Glutamatergic neuron (in vitro differentiated cells): Measurements from ENCODE around the gene KIZ. TPM values are rescaled to one million over a fixed set of nuclear protein-coding genes. Genes with fewer than 3 reads are reported as not detected.

ENCODE experiments used
- DNase-seq: peaks from one replicate; pipeline ENCODE4 v3.0.0; 2022
- H3K27ac Mint-ChIP-seq: one replicate; pipeline ENCODE4 v1.8.0; 2020; ENCODE audit warnings: mild to moderate bottlenecking, mixed read lengths, inconsistent platforms; ENCODE audit not compliant: unreplicated experiment
- H3K27me3 Mint-ChIP-seq: one replicate; pipeline ENCODE4 v1.8.0; 2020; ENCODE audit warnings: mild to moderate bottlenecking, moderate library complexity, mixed read lengths, inconsistent platforms; ENCODE audit not compliant: unreplicated experiment
- H3K36me3 Mint-ChIP-seq: one replicate; pipeline ENCODE4 v1.8.0; 2020; ENCODE audit warnings: mild to moderate bottlenecking, mixed read lengths, inconsistent platforms; ENCODE audit not compliant: unreplicated experiment
- H3K4me1 Mint-ChIP-seq: one replicate; pipeline ENCODE4 v1.8.0; 2020; ENCODE audit warnings: mild to moderate bottlenecking, low read depth, mixed read lengths, inconsistent platforms; ENCODE audit not compliant: unreplicated experiment
- H3K4me3 Mint-ChIP-seq: one replicate; pipeline ENCODE4 v1.8.0; 2020; ENCODE audit warnings: mild to moderate bottlenecking, mixed read lengths, inconsistent platforms; ENCODE audit not compliant: unreplicated experiment
- H3K9me3 Mint-ChIP-seq: one replicate; pipeline ENCODE4 v1.8.0; 2020; ENCODE audit warnings: mild to moderate bottlenecking, moderate library complexity, mixed read lengths, inconsistent platforms; ENCODE audit not compliant: unreplicated experiment
- total RNA-seq: library from RNA; stranded (reverse); fragmentation: NEBNext Ultra II Directional; extraction: Animal tissue kit (Norgen Biotek cat#: 25700); gene quantifications from one replicate; pipeline ENCODE4 v1.2.1, GENCODE V29; 2021; ENCODE audit not compliant: unreplicated experiment
- TF ChIP-seq, protein P1 (sequence below): fragments of 200-600 bp; sonication (generic); IDR thresholded peaks from one replicate; pipeline ENCODE4 v1.5.0; 2021; ENCODE audit not compliant: partially characterized antibody, unreplicated experiment

KIZ gene
- total RNA-seq, 1 donor from 2014 or later = 17.7 TPM

DNA sequence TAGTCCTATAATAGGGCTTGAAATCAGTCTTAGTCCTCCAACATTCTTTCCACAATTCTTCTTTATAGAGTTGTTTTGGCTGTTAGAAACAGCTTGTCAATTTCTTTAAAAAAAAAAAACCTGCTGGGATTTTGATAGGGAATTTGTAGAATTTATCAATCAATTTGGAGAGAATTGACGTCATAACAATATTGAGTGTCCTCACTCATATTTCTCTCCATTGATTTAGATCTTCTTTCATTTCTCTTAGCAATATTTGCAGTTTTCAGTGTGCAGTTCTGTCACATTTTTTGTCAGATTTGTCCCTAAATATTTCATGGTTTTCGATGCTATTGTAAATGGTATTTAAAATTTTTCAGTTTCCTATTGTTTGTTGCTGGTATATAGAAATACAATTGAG is 14.5 kb upstream of the KIZ start:
- no peaks in the 10 kb centered on the region for H3K36me3 Mint-ChIP-seq
- H3K9me3 Mint-ChIP-seq = no peaks in the 10 kb centered on the region
- TF ChIP-seq, protein P1, sequence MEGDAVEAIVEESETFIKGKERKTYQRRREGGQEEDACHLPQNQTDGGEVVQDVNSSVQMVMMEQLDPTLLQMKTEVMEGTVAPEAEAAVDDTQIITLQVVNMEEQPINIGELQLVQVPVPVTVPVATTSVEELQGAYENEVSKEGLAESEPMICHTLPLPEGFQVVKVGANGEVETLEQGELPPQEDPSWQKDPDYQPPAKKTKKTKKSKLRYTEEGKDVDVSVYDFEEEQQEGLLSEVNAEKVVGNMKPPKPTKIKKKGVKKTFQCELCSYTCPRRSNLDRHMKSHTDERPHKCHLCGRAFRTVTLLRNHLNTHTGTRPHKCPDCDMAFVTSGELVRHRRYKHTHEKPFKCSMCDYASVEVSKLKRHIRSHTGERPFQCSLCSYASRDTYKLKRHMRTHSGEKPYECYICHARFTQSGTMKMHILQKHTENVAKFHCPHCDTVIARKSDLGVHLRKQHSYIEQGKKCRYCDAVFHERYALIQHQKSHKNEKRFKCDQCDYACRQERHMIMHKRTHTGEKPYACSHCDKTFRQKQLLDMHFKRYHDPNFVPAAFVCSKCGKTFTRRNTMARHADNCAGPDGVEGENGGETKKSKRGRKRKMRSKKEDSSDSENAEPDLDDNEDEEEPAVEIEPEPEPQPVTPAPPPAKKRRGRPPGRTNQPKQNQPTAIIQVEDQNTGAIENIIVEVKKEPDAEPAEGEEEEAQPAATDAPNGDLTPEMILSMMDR = no peak
- no peak overlapping the region for H3K4me3 Mint-ChIP-seq
- no peak overlapping the region for H3K27ac Mint-ChIP-seq
- no peak for DNase-seq
- peaks cover 13% of the 10 kb centered on the region for H3K27me3 Mint-ChIP-seq
- peaks cover 2% of the 10 kb centered on the region for H3K4me1 Mint-ChIP-seq

DNA sequence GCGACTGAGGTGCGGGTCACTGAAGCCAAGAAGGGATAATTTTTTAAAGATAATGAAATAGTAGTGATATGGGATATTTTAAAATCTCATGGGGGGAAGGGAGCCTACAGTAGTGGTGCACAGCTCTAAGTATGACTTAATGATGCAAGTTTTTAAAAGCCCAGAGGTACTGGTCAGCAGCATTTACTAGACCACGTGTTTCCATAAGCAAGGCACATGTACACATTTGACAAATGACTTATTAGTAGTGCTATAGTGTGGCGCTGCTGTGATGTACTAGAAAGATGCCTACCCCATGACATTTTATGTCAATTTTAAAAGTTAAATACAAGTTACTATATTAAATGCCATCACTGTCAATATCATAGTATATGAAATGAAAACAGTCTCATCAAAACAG is 12.2 kb upstream of the KIZ start:
- no peak for DNase-seq
- Mint-ChIP-seq H3K27ac (no peak overlapping the region), H3K27me3 (peaks cover 2% of the 10 kb centered on the region), H3K4me1 (no peaks in the 10 kb centered on the region), H3K4me3 (no peak overlapping the region), H3K9me3 (no peaks in the 10 kb centered on the region), H3K36me3 (no peaks in the 10 kb centered on the region)
- TF ChIP-seq, protein P1 = no peak

DNA sequence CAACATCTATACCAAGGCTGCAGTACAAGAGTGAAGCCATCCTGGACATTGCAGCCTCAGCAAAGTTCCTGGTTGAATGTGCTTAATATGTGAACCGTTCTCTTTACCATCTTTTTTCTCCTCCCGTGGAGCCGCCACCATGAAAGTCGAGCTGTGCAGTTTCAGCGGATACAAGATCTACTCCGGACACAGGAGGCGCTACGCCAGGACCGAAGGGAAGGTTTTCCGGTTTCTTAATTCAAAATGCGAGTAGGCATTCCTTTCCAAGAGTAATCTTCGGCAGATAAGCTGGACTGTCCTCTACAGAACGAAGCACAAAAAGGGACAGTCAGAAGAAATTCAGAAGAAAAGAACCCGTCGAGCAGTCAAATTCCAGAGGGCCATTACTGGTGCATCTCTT is 11.3 kb upstream of the KIZ start:
- TF ChIP-seq, protein P1 = no peak

DNA sequence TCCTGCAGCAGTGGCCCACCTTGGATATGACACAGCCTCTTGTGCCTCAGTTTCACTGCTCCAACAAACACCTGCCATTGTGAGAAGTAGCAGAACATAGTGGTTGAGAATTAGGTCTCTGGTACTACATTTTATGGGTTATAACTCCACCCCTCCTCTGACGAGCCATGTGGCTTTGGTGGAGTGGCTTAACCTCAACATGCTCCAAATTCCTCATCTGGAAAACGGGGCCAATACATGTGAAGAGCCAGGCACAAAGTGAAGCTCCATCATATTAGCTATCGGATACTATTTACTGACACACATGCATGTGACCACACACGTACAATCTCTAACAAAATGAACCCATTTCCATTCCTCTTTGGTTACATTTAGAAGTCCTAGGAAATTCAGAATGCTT is 8.4 kb upstream of the KIZ start:
- peaks cover 5% of the 10 kb centered on the region for H3K27me3 Mint-ChIP-seq
- H3K36me3 Mint-ChIP-seq = peaks cover 3% of the 10 kb centered on the region
- H3K27ac Mint-ChIP-seq = no peak overlapping the region
- TF ChIP-seq, protein P1 = no peak
- no peak for DNase-seq
- H3K4me1 Mint-ChIP-seq = no peaks in the 10 kb centered on the region
- H3K9me3 Mint-ChIP-seq = no peaks in the 10 kb centered on the region
- H3K4me3 Mint-ChIP-seq = no peak overlapping the region

More for the DNA sequence above, 11.3 kb upstream of the KIZ start:
- H3K27ac Mint-ChIP-seq = no peak overlapping the region
- H3K4me3 Mint-ChIP-seq = no peak overlapping the region
- DNase-seq = no peak
- peaks cover 1% of the 10 kb centered on the region for H3K27me3 Mint-ChIP-seq
- H3K9me3 Mint-ChIP-seq = no peaks in the 10 kb centered on the region
- H3K36me3 Mint-ChIP-seq = no peaks in the 10 kb centered on the region
- no peaks in the 10 kb centered on the region for H3K4me1 Mint-ChIP-seq

DNA sequence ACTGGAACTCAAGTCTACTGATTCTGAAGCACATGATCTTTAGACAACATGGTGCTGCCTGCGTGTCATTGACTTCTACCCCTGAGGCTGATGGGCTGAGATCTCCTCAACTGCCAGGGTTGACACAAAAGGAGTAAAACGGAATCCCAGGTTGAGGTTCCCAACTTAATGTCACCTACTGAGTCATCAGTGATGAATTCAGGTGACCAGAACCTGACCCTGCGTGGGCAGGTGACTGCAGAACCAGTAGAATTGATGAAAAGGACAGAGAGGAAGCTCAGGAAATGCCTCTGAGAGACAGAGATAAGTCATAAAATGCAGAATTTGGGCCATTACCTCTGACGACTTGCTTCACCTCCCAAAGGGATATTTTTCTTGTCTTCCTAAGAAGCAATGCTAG is 7.7 kb upstream of the KIZ start:
- no peak for DNase-seq
- H3K36me3 Mint-ChIP-seq = peaks cover 3% of the 10 kb centered on the region
- no peaks in the 10 kb centered on the region for H3K4me1 Mint-ChIP-seq
- TF ChIP-seq, protein P1 = no peak
- H3K27ac Mint-ChIP-seq = no peak overlapping the region
- H3K9me3 Mint-ChIP-seq = no peaks in the 10 kb centered on the region
- H3K4me3 Mint-ChIP-seq = no peak overlapping the region
- peaks cover 5% of the 10 kb centered on the region for H3K27me3 Mint-ChIP-seq
